Measurements from ENCODE around the gene NRL. TPM values are rescaled to one million over a fixed set of nuclear protein-coding genes. Genes with fewer than 3 reads are reported as not detected.

Gene NRL
- total RNA-seq, 1 experiment from 2014 or later, result 2.5 TPM

GRCh38 chr14:24096545-24097181 lies 18.1 kb downstream of the NRL start:
- Histone ChIP-seq H3K4ac (ENCODE audit: low read depth, low read length) (no peak overlapping the region), H3K56ac (ENCODE audit: insufficient read length, low read depth, low read length) (no peak overlapping the region), H3K79me1 (ENCODE audit: insufficient read depth, low read depth, low read length, poor library complexity, severe bottlenecking) (no peaks in the 10 kb centered on the region), H2BK120ac (ENCODE audit: low read depth, low read length, poor library complexity, severe bottlenecking) (no peak overlapping the region), H3T11ph (ENCODE audit: low read length) (no peak overlapping the region), H2BK20ac (ENCODE audit: low read depth, low read length, poor library complexity, severe bottlenecking) (no peak overlapping the region), H3K4me1 (ENCODE audit: insufficient read depth, low read length) (no peaks in the 10 kb centered on the region; the same call in 1 of the 2 replicates), H3K23me2 (ENCODE audit: insufficient read length, low read depth, low read length, poor library complexity, severe bottlenecking) (peaks cover 6% of the 10 kb centered on the region), H2AFZ (ENCODE audit: low read length) (no peak overlapping the region), H4K5ac (ENCODE audit: insufficient read length, low read depth, low read length) (no peak overlapping the region), H3K27me3 (ENCODE audit: insufficient read depth, low read length) (no peaks in the 10 kb centered on the region), H4K91ac (ENCODE audit: insufficient read length, low read depth, low read length) (no peak overlapping the region), H3K23ac (ENCODE audit: insufficient read length, low read depth, low read length) (peak overlapping the region; percentile 72), H4K20me1 (ENCODE audit: control insufficient read depth, insufficient read depth, insufficient read length) (no peaks in the 10 kb centered on the region), H2BK5ac (ENCODE audit: insufficient read length, low read length) (no peak overlapping the region), H3K79me2 (ENCODE audit: insufficient read depth, low read length) (no peaks in the 10 kb centered on the region; the same call in 1 of the 2 replicates), H2BK15ac (ENCODE audit: low read depth, low read length) (no peak overlapping the region), H2BK12ac (ENCODE audit: insufficient read length, low read depth, low read length) (peak overlapping the region; percentile 42), H2AK5ac (ENCODE audit: insufficient read length, low read length) (no peak overlapping the region), H3K14ac (ENCODE audit: insufficient read depth, low read length) (no peak overlapping the region), H3K9me3 (ENCODE audit: control insufficient read depth, low read depth, low read length) (no peaks in the 10 kb centered on the region), H4K8ac (replicated peaks; ENCODE audit: insufficient read length, low read depth, low read length) (no peak overlapping the region), H3K18ac (ENCODE audit: insufficient read length, low read depth, low read length) (no peak overlapping the region), H3K4me2 (ENCODE audit: insufficient read depth, insufficient read length, low read length) (no peak overlapping the region), H3K9ac (ENCODE audit: extremely low read depth, insufficient read length, low read length) (no peak overlapping the region), H3K27ac (ENCODE audit: insufficient read length, low read depth, low read length) (no peak overlapping the region)
- peaks cover 4% of the 10 kb centered on the region for H3K27me3 Mint-ChIP-seq (ENCODE audit: low read depth)
- peak overlapping the region in 1 of 3 experiments; percentile 78; a peak in 1 of 7 replicates for H3K27ac Mint-ChIP-seq
- WGBS (ENCODE audit: extremely low coverage, insufficient read length, low lambda C conversion rate), result no CpG with 5 or more reads among the region's 8 CpGs
- H3K36me3 Mint-ChIP-seq (ENCODE audit: insufficient read depth in 1 of 3, low read depth in 3 of 3), result peaks cover 42 to 58% (median 47%) of the 10 kb centered on the region in 3 experiments
- no peak for TF ChIP-seq CTCF (conservative IDR thresholded peaks at IDR 0.05)
- H3K4me1 Mint-ChIP-seq, result peaks cover 19 to 29% of the 10 kb centered on the region in 2 experiments
- no peak for DNase-seq
- peaks cover 0 to 2% of the 10 kb centered on the region in 2 experiments; a peak in 3 of 5 replicates for H3K9me3 Mint-ChIP-seq
- H3K4me3 Mint-ChIP-seq, result peak overlapping the region in 1 of 2 experiments; percentile 45; a peak in 2 of 5 replicates

Measured in H9 (cell line).